ENCODE measurements around the gene PAEP. TPM values are rescaled to one million over a fixed set of nuclear protein-coding genes. Genes with fewer than 3 reads are reported as not detected.

PAEP gene
- total RNA-seq, 1 donor from 2014 or later = 0.39 TPM

- Histone ChIP-seq H2AFZ (ENCODE audit: low read depth, low read length) (no peak overlapping the region), H3K9ac (ENCODE audit: low read length) (no peak overlapping the region), H3K4me3 (ENCODE audit: insufficient read depth, low read depth, low read length) (no peak overlapping the region), H3K4me2 (ENCODE audit: low read length) (no peak overlapping the region), H3K4me1 (ENCODE audit: insufficient read depth, low read length) (no peaks in the 10 kb centered on the region), H3K36me3 (ENCODE audit: insufficient read depth, low read length) (no peaks in the 10 kb centered on the region), H3K9me3 (ENCODE audit: insufficient read depth, low read depth, low read length) (no peaks in the 10 kb centered on the region), H4K20me1 (ENCODE audit: insufficient read depth, low read length) (no peaks in the 10 kb centered on the region), H3K27ac (ENCODE audit: low read depth, low read length) (no peak overlapping the region), H3K27me3 (ENCODE audit: insufficient read depth, low read length) (peaks cover 4% of the 10 kb centered on the region), H3K79me2 (ENCODE audit: insufficient read depth, low read length) (no peaks in the 10 kb centered on the region)
- no peak overlapping the region for H3K27ac Mint-ChIP-seq (ENCODE audit: unreplicated experiment)
- peaks cover 32% of the 10 kb centered on the region for H3K27me3 Mint-ChIP-seq (ENCODE audit: low read depth, unreplicated experiment)
- no peak overlapping the region for H3K4me3 Mint-ChIP-seq (ENCODE audit: unreplicated experiment)
- H3K36me3 Mint-ChIP-seq (ENCODE audit: low read depth, unreplicated experiment) = no peaks in the 10 kb centered on the region
- no peak for TF ChIP-seq CTCF (IDR thresholded peaks at IDR 0.05; ENCODE audit: insufficient read depth, low read depth, low read length)
- no peak for DNase-seq (ENCODE audit: low read depth)
- peaks cover 8% of the 10 kb centered on the region for H3K9me3 Mint-ChIP-seq (ENCODE audit: unreplicated experiment)
- no peaks in the 10 kb centered on the region for H3K4me1 Mint-ChIP-seq (ENCODE audit: low read depth, unreplicated experiment)
- FAIRE-seq = no peak
Observed at GRCh38 chr9:135596211-135596610, 34.7 kb downstream of the PAEP start.

- Mint-ChIP-seq H3K36me3 (ENCODE audit: low read depth, unreplicated experiment) (no peaks in the 10 kb centered on the region), H3K4me1 (ENCODE audit: low read depth, unreplicated experiment) (no peaks in the 10 kb centered on the region), H3K27ac (ENCODE audit: unreplicated experiment) (no peak overlapping the region), H3K27me3 (ENCODE audit: low read depth, unreplicated experiment) (peaks cover 22% of the 10 kb centered on the region), H3K4me3 (ENCODE audit: unreplicated experiment) (no peak overlapping the region), H3K9me3 (ENCODE audit: unreplicated experiment) (peaks cover 8% of the 10 kb centered on the region)
- H3K4me1 ChIP-seq (ENCODE audit: insufficient read depth, low read length) = no peaks in the 10 kb centered on the region
- no peaks in the 10 kb centered on the region for H3K79me2 ChIP-seq (ENCODE audit: insufficient read depth, low read length)
- H3K4me3 ChIP-seq (ENCODE audit: insufficient read depth, low read depth, low read length) = no peak overlapping the region
- H4K20me1 ChIP-seq (ENCODE audit: insufficient read depth, low read length) = no peaks in the 10 kb centered on the region
- no peaks in the 10 kb centered on the region for H3K9me3 ChIP-seq (ENCODE audit: insufficient read depth, low read depth, low read length)
- peaks cover 4% of the 10 kb centered on the region for H3K27me3 ChIP-seq (ENCODE audit: insufficient read depth, low read length)
- no peak for DNase-seq (ENCODE audit: low read depth)
- no peaks in the 10 kb centered on the region for H3K36me3 ChIP-seq (ENCODE audit: insufficient read depth, low read length)
- H2AFZ ChIP-seq (ENCODE audit: low read depth, low read length) = no peak overlapping the region
- no peak overlapping the region for H3K4me2 ChIP-seq (ENCODE audit: low read length)
- no peak for FAIRE-seq
- no peak overlapping the region for H3K9ac ChIP-seq (ENCODE audit: low read length)
- TF ChIP-seq EZH2 (IDR thresholded peaks at IDR 0.05; ENCODE audit: insufficient read depth, low read length) (no peak), CTCF (IDR thresholded peaks at IDR 0.05; ENCODE audit: insufficient read depth, low read depth, low read length) (no peak)
- no peak overlapping the region for H3K27ac ChIP-seq (ENCODE audit: low read depth, low read length)
Observed at GRCh38 chr9:135600296-135600817, 38.8 kb downstream of the PAEP start.

GRCh38 chr9:135601988-135602387 lies 40.4 kb downstream of the PAEP start:
- TF ChIP-seq CTCF (IDR thresholded peaks at IDR 0.05; ENCODE audit: insufficient read depth, low read depth, low read length) = no peak
- no peak for TF ChIP-seq EZH2 (IDR thresholded peaks at IDR 0.05; ENCODE audit: insufficient read depth, low read length)
- Mint-ChIP-seq H3K4me3 (ENCODE audit: unreplicated experiment) (no peak overlapping the region), H3K27ac (ENCODE audit: unreplicated experiment) (no peak overlapping the region), H3K4me1 (ENCODE audit: low read depth, unreplicated experiment) (no peaks in the 10 kb centered on the region), H3K36me3 (ENCODE audit: low read depth, unreplicated experiment) (no peaks in the 10 kb centered on the region), H3K9me3 (ENCODE audit: unreplicated experiment) (peaks cover 1% of the 10 kb centered on the region), H3K27me3 (ENCODE audit: low read depth, unreplicated experiment) (peaks cover 16% of the 10 kb centered on the region)
- Histone ChIP-seq H3K4me2 (ENCODE audit: low read length) (no peak overlapping the region), H3K4me3 (ENCODE audit: insufficient read depth, low read depth, low read length) (no peak overlapping the region), H3K27ac (ENCODE audit: low read depth, low read length) (no peak overlapping the region), H3K9ac (ENCODE audit: low read length) (no peak overlapping the region), H3K9me3 (ENCODE audit: insufficient read depth, low read depth, low read length) (no peaks in the 10 kb centered on the region), H3K27me3 (ENCODE audit: insufficient read depth, low read length) (no peaks in the 10 kb centered on the region), H4K20me1 (ENCODE audit: insufficient read depth, low read length) (no peaks in the 10 kb centered on the region), H3K4me1 (ENCODE audit: insufficient read depth, low read length) (no peaks in the 10 kb centered on the region), H2AFZ (ENCODE audit: low read depth, low read length) (no peak overlapping the region), H3K36me3 (ENCODE audit: insufficient read depth, low read length) (no peaks in the 10 kb centered on the region), H3K79me2 (ENCODE audit: insufficient read depth, low read length) (no peaks in the 10 kb centered on the region)
- DNase-seq (ENCODE audit: low read depth) (no peak), FAIRE-seq (no peak)

Measured in astrocyte (in vitro differentiated cells and primary cell).